ENCODE measurements around the gene CDC42BPB.

Gene CDC42BPB, protein sequence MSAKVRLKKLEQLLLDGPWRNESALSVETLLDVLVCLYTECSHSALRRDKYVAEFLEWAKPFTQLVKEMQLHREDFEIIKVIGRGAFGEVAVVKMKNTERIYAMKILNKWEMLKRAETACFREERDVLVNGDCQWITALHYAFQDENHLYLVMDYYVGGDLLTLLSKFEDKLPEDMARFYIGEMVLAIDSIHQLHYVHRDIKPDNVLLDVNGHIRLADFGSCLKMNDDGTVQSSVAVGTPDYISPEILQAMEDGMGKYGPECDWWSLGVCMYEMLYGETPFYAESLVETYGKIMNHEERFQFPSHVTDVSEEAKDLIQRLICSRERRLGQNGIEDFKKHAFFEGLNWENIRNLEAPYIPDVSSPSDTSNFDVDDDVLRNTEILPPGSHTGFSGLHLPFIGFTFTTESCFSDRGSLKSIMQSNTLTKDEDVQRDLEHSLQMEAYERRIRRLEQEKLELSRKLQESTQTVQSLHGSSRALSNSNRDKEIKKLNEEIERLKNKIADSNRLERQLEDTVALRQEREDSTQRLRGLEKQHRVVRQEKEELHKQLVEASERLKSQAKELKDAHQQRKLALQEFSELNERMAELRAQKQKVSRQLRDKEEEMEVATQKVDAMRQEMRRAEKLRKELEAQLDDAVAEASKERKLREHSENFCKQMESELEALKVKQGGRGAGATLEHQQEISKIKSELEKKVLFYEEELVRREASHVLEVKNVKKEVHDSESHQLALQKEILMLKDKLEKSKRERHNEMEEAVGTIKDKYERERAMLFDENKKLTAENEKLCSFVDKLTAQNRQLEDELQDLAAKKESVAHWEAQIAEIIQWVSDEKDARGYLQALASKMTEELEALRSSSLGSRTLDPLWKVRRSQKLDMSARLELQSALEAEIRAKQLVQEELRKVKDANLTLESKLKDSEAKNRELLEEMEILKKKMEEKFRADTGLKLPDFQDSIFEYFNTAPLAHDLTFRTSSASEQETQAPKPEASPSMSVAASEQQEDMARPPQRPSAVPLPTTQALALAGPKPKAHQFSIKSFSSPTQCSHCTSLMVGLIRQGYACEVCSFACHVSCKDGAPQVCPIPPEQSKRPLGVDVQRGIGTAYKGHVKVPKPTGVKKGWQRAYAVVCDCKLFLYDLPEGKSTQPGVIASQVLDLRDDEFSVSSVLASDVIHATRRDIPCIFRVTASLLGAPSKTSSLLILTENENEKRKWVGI (N-terminal part only)

GRCh38 chr14:103057372-103058163 lies at the start of gene CDC42BPB:
TSS of gene CDC42BPB (minus strand) at chr14:103057549. CDS start at chr14:103057173, 376 bp downstream.
- H3K36me3 ChIP-seq (ENCODE audit: control insufficient read depth, insufficient read depth, low read length) = no peaks in the 10 kb centered on the region
- H3K9ac ChIP-seq (ENCODE audit: low read length) = peak within 1 kb of the TSS; percentile 97
- H3K27me3 ChIP-seq (ENCODE audit: control insufficient read depth, insufficient read depth, low read length) = no peaks in the 10 kb centered on the region
- H3K9me3 ChIP-seq (ENCODE audit: control insufficient read depth, insufficient read depth, low read depth, low read length) = no peaks in the 10 kb centered on the region
- H3K4me3 ChIP-seq (ENCODE audit: low read depth, low read length) = peak within 1 kb of the TSS; percentile 99
- H3K4me1 ChIP-seq (ENCODE audit: control insufficient read depth, insufficient read depth, low read length) = peaks cover 12% of the 10 kb centered on the region
- no peak within 1 kb of the TSS; the same call in 1 of the 2 replicates for H3K27ac ChIP-seq (ENCODE audit: low read depth, low read length)

DNA sequence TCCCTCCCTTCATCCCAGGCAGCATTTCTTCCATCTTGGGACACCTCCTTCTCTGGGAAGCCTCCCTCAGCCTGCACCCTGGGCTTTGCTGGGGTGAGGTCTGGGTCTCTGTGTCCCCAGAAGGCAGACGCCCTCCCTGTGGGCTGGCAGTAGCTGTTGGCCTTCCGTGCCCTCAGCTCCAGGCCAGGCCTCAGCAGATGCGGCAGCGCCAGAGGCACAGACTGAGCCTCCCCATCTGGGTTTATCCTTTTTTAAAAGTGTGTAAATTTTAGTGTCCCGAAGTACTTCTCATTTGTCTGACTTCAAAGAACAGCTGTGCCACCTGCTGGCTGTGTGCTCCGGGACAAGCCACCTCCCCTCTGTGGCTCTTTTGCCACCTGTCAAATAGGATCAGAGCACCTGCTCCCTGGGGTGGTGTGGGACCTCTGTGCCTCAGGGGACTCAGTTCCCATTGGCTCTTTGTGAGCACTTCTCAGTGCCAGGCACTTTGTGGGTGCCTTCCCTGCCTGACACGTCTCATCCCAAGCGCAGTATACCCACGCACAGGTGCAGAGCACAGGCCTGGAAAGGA lies 48.3 kb upstream of the CDC42BPB start:
- Histone ChIP-seq H3K4me3 (ENCODE audit: low read depth, low read length) (no peak overlapping the region), H3K36me3 (ENCODE audit: control insufficient read depth, insufficient read depth, low read length) (no peaks in the 10 kb centered on the region), H3K27ac (ENCODE audit: low read depth, low read length) (no peak overlapping the region), H3K4me1 (ENCODE audit: control insufficient read depth, insufficient read depth, low read length) (peaks cover 41% of the 10 kb centered on the region), H3K9ac (ENCODE audit: low read length) (no peak overlapping the region), H3K27me3 (ENCODE audit: control insufficient read depth, insufficient read depth, low read length) (peaks cover 50% of the 10 kb centered on the region), H3K9me3 (ENCODE audit: control insufficient read depth, insufficient read depth, low read depth, low read length) (no peaks in the 10 kb centered on the region)

DNA sequence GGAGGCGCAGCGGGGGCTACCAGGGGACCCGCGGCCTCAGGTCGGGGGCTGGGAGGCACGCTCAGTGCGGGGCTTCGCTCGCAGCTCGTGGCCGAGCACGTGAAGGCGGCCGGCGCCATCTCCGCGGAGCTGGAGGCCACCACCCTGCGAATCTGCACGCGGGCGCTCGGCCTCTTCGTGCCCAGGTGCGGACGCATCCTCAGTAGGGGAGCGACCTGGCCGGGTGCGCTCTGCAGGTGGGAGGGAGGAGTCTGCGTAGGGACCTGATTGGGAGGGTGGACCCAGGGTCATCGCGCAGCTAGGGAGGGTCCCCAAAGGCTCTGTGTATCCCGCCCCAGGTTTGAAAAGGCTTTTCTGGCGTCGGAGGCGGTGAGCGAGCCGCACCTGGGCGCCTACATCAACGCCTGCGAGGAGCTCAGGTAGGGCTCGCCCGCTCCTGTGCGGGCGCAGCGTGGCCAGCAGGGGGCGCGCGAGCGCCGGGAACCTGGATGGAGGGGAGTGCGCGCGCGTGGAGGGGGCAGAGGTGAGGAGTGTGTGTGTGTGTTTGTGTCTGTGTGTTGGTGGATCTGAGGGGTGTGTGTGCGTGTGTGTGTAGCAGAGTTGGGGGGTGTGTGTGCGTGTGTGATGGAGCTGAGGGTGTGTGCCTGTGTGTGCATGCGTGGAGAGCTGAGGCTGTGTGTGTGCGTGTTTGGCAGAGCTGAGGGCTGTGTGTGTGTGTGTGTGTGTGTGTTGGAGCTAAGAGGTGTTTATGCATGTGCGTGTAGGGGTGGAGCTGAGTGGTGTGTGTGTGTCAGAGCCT lies 47.5 kb upstream of the CDC42BPB start:
- Histone ChIP-seq H3K9me3 (ENCODE audit: control insufficient read depth, insufficient read depth, low read depth, low read length) (no peaks in the 10 kb centered on the region), H3K27me3 (ENCODE audit: control insufficient read depth, insufficient read depth, low read length) (peaks cover 50% of the 10 kb centered on the region), H3K27ac (ENCODE audit: low read depth, low read length) (no peak overlapping the region), H3K9ac (ENCODE audit: low read length) (no peak overlapping the region), H3K36me3 (ENCODE audit: control insufficient read depth, insufficient read depth, low read length) (no peaks in the 10 kb centered on the region), H3K4me1 (ENCODE audit: control insufficient read depth, insufficient read depth, low read length) (peaks cover 41% of the 10 kb centered on the region), H3K4me3 (ENCODE audit: low read depth, low read length) (peak overlapping the region; percentile 45)

DNA sequence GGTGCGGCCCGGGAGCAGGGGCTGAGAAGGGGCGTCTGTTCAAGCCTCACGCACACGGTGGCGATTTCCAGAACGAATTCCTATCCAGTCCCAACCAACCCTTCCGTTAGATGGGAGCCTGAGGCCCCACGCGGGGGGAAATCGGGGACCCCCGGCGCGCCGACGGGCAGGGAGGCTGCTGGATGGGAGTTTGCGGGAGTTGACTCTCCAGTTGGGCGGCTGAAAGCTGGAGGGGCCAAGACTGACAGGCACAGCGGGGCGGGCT lies 47.0 kb upstream of the CDC42BPB start:
- H3K4me1 ChIP-seq (ENCODE audit: control insufficient read depth, insufficient read depth, low read length) = peaks cover 43% of the 10 kb centered on the region
- H3K4me3 ChIP-seq (ENCODE audit: low read depth, low read length) = peak overlapping the region; percentile 45
- no peaks in the 10 kb centered on the region for H3K9me3 ChIP-seq (ENCODE audit: control insufficient read depth, insufficient read depth, low read depth, low read length)
- no peaks in the 10 kb centered on the region for H3K36me3 ChIP-seq (ENCODE audit: control insufficient read depth, insufficient read depth, low read length)
- peaks cover 50% of the 10 kb centered on the region for H3K27me3 ChIP-seq (ENCODE audit: control insufficient read depth, insufficient read depth, low read length)
- H3K9ac ChIP-seq (ENCODE audit: low read length) = no peak overlapping the region
- H3K27ac ChIP-seq (ENCODE audit: low read depth, low read length) = no peak overlapping the region

DNA sequence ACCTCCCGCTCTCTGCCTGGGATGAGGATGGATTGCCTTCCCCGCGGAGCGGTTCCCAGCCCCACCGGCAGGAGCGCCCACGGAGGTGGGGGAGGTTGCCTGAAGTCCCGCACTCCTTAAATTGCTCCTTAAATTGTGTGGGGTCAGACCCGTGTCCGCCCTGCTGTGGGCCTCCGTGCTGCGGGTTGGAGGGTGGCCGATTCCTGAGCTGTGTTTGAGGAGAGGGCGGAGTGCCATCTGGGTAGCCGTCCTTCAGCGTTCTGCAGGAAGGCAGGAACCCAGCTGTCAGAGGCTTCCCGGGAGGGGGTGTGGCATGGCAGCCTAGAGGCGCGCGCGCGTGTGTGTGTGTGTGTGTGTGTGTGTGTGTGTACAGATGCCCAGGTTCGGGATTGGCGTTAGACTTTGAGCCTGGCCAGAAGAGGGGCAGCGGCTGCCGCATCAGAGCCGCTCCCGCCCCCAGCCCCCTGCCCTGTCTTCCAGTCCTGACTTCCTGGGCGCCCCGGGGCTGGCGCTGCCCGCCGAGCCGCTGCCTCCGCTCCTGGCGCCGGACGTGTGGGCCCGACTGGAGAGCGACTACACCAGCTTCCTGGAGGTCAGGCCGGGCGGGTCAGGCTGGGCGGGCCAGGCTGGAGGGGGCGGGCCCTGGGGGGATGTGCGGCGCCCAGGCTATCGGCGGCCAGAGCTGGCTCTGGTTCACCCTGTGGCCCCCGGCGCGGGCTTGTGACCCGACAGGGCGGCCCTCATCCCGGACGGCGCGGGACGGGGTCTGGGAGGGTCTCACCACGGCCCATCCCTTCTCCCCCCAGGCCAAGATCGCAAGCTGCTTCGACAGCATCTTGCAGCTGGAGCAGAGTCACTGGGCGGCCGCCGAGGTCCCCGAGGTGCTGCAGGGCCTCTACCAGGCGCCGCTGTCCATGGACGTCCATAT lies 46.4 kb upstream of the CDC42BPB start:
- H3K9ac ChIP-seq (ENCODE audit: low read length) = no peak overlapping the region
- no peaks in the 10 kb centered on the region for H3K9me3 ChIP-seq (ENCODE audit: control insufficient read depth, insufficient read depth, low read depth, low read length)
- peaks cover 46% of the 10 kb centered on the region for H3K4me1 ChIP-seq (ENCODE audit: control insufficient read depth, insufficient read depth, low read length)
- peaks cover 50% of the 10 kb centered on the region for H3K27me3 ChIP-seq (ENCODE audit: control insufficient read depth, insufficient read depth, low read length)
- peak overlapping the region; percentile 45 for H3K4me3 ChIP-seq (ENCODE audit: low read depth, low read length)
- H3K27ac ChIP-seq (ENCODE audit: low read depth, low read length) = no peak overlapping the region
- H3K36me3 ChIP-seq (ENCODE audit: control insufficient read depth, insufficient read depth, low read length) = no peaks in the 10 kb centered on the region

GRCh38 chr14:103102689-103103260 lies 45.4 kb upstream of the CDC42BPB start:
- H3K4me1 ChIP-seq (ENCODE audit: control insufficient read depth, insufficient read depth, low read length) = peaks cover 40% of the 10 kb centered on the region
- no peak overlapping the region for H3K4me3 ChIP-seq (ENCODE audit: low read depth, low read length)
- peaks cover 50% of the 10 kb centered on the region for H3K27me3 ChIP-seq (ENCODE audit: control insufficient read depth, insufficient read depth, low read length)
- no peaks in the 10 kb centered on the region for H3K9me3 ChIP-seq (ENCODE audit: control insufficient read depth, insufficient read depth, low read depth, low read length)
- no peaks in the 10 kb centered on the region for H3K36me3 ChIP-seq (ENCODE audit: control insufficient read depth, insufficient read depth, low read length)
- no peak overlapping the region for H3K9ac ChIP-seq (ENCODE audit: low read length)
- no peak overlapping the region for H3K27ac ChIP-seq (ENCODE audit: low read depth, low read length)

DNA sequence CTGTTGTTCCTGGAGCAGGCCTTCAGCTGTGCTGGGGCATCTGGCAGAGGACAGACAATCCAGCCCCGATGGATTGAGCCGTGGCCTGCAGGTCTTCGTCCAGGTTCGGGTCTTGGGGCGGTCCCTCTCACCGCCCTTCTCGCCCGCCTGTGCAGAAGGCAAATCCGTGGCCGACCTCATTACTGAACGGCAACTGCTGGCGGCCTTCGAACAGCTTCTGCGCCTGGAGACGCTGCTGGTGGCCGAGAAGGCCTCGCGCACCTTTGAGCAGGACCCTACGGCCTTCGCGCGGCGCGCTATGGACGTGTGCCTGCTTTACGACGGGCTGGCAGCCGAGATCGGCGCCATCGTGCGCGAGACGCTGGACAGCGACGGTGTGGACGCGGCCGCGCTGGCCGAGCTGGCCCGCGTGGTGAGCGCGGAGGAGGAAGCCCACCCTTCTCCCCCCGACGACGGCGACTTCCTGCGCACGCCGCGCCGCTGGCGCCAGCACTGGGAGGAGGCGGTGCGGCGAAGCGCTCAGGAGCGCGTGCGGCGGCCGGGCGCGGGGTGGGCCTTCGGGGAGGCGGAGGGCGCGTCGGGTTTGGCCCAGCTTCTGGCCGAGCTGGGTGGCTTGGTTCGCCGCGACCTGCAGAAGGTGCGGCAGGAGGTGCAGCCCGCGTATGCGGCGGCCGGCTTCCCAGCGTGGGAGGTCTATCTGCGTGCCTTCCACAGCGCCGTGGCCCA lies 44.8 kb upstream of the CDC42BPB start:
- Histone ChIP-seq H3K4me3 (ENCODE audit: low read depth, low read length) (no peak overlapping the region), H3K36me3 (ENCODE audit: control insufficient read depth, insufficient read depth, low read length) (no peaks in the 10 kb centered on the region), H3K4me1 (ENCODE audit: control insufficient read depth, insufficient read depth, low read length) (peaks cover 40% of the 10 kb centered on the region), H3K9ac (ENCODE audit: low read length) (no peak overlapping the region), H3K9me3 (ENCODE audit: control insufficient read depth, insufficient read depth, low read depth, low read length) (no peaks in the 10 kb centered on the region), H3K27ac (ENCODE audit: low read depth, low read length) (no peak overlapping the region), H3K27me3 (ENCODE audit: control insufficient read depth, insufficient read depth, low read length) (peaks cover 48% of the 10 kb centered on the region)

GRCh38 chr14:103101257-103101962 lies 44.1 kb upstream of the CDC42BPB start:
- Histone ChIP-seq H3K9ac (ENCODE audit: low read length) (no peak overlapping the region), H3K4me1 (ENCODE audit: control insufficient read depth, insufficient read depth, low read length) (peaks cover 44% of the 10 kb centered on the region), H3K4me3 (ENCODE audit: low read depth, low read length) (no peak overlapping the region), H3K36me3 (ENCODE audit: control insufficient read depth, insufficient read depth, low read length) (no peaks in the 10 kb centered on the region), H3K9me3 (ENCODE audit: control insufficient read depth, insufficient read depth, low read depth, low read length) (no peaks in the 10 kb centered on the region), H3K27me3 (ENCODE audit: control insufficient read depth, insufficient read depth, low read length) (peaks cover 47% of the 10 kb centered on the region), H3K27ac (ENCODE audit: low read depth, low read length) (no peak overlapping the region)

Data from HUES6 (cell line).